ENCODE data around the gene ADAMTS12.
A peak's percentile ranks its signal among the peaks of the same experiment; 100 is the strongest.
"Not testable (repeated sequence)": the region's sequence is repeated elsewhere in the genome, so short reads cannot be mapped to it uniquely, and the experiment has no call there.

The ADAMTS12 gene

GRCh38 chr5:33556330-33557328, 335.2 kb downstream of the ADAMTS12 start:
- no peak for DNase-seq
- intact Hi-C loops (cut with DNase I): no loop called here

DNA sequence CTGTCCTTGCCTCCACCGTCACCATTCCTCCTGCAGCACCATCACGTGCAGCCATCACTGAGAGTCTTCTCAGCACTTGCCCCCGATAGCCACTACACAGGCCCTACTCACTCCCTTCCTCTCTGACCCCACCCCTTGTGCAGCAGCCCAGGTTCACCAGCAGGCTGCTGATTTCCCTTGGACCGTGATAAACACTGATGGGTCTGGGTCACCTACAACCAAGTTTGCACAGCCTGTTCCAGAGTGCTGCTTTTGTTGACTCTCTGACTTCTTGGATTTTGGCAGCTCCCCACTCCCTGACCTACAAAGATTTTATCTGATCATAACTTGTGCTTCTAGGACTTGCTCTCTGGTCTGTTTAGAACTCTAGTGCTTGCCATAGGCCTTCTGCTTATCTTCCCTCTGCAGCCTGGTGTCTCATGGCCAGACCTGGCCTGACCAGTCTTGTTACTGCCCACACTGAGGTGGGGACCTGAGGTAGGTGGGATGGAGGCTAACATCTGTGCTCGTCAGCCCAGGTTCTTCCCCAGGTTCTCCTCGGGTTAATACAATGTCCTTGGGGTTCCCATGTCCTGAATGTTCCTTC, 341.7 kb downstream of the ADAMTS12 start:
- intact Hi-C loops (cut with DNase I): no loop called here
- DNase-seq: no peak

- DNase-seq; intact Hi-C loops (cut with DNase I): not testable (repeated sequence)
Observed at GRCh38 chr5:33539790-33540189, 352.0 kb downstream of the ADAMTS12 start.

- intact Hi-C loops (cut with DNase I): no loop called here
- DNase-seq: no peak
Observed at GRCh38 chr5:33539212-33539611, 352.6 kb downstream of the ADAMTS12 start.

DNA sequence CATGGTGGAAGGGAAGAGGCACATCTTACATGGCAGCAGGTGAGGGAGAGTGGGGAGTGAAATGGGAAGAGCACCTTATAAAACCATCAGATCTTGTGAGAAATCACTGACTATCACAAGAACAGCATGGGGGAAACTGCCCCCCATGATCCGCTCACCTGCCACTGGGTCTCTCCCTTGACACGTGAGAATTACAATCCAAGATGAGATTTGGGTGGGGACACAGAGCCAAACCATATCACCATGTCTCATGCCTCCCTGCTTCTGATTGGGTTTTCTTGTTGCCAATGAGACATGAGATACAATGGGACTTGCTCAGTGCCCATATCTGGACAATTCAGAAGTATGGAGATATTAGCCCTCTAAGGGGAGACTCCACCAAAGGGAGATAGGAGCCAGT, 353.6 kb downstream of the ADAMTS12 start:
- DNase-seq: no peak
- intact Hi-C loops (cut with DNase I): no loop called here

DNA sequence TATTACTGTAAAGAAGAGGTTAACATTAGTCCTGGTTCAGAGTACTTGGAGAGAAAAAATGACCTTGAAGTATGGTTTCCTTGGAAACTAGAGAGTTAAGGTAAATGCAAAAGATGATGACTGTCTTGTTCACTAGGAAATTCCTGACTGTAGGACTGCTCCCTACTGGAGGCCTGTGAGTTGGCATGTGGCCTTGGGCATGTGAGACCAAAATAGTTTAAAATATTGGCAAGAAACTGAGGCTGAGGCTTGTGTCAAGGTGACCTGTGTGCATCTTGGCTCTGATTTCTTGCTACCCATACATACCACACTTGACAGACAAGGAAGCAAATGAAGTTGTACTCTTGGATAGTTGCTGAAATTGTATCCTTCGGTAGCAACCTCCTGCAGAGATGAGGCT, 354.6 kb downstream of the ADAMTS12 start:
- no peak for DNase-seq
- intact Hi-C loops (cut with DNase I): no loop called here

DNA sequence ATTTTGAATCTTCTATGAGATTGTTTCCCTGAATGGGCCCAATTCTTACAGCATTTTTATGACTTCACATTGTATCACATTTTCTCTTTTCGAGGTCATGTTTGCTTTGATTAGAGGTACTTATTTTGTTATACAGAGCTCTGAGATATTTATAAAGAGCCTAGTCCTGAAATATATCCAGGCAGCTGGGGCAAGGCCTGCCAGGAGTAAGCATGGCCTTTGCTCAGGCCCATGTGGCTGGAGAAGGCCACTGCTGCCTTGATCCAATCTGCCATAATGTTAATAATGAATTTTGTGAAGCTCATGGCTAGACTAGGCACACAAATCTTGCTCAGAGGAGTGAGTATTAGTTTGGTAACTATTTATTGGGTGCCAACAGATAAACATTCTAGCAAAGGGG, 355.0 kb downstream of the ADAMTS12 start:
- intact Hi-C loops (cut with DNase I): no loop called here
- no peak for DNase-seq

- no peak for DNase-seq
- intact Hi-C loops (cut with DNase I): no loop called here
Observed at GRCh38 chr5:33531824-33532223, 360.0 kb downstream of the ADAMTS12 start.

GRCh38 chr5:33531037-33531298, 360.8 kb downstream of the ADAMTS12 start:
- no peak for DNase-seq
- intact Hi-C loops (cut with DNase I): no loop called here

DNA sequence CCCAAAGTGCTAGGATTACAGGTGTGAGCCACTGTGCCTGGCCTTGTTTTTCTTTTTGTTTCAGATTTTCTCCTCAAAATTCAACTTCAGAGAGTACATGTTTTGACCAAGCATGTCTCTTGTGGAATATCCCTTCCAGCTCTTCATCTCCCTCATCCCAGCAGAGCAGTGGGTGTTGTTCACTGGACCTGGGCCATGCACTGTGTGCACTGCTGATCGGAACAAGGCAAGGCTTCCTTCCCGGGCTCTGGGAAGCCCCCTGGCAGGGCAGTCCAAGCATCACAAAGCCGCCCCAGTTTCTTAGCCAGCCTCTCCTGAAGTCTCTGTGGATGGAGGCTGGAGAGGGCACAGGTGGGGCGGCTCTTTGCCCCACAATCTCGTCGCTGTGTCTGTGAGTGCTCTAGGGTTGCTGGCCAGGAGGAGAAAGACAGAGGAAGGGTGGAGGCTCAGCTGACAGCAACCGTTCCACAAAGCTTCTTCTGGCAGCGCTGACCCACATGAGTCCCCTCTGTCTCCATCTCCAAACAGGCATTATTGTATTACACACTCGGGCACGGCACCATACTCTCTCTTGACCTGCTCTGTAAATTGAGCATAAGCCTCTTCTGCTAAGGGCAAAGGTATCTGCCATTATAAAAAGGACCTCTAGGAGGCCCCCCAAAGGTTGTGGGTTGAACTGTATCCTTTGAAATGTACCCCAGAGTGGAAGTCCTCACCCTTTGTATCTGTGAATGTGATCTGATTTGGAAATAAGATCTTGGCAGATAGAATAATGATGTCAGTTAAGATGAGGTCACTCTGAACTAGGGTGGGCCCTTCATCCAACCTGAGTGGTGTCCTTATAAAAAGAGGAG, 361.4 kb downstream of the ADAMTS12 start:
- no peak for DNase-seq

DNA sequence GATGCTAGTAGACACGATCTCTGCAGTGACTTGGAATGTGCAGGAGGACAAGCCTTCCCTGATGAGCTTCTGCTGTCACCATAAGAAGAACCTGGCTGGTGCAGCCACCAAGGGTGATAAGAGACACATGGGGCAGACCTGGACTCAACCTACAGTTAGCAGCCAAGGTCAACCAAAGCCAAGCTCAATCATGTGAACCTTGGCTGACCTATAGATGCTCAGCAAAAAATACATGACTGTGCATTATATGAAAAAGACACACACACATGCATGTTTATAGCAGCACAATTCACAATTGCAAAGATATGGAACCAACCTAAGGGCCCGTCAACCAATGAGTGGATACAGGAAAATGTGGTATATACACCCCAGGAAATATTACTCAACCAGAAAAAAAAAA, 364.1 kb downstream of the ADAMTS12 start:
- intact Hi-C loops (cut with DNase I): no loop called here
- no peak for DNase-seq

More for the DNA sequence above, 361.4 kb downstream of the ADAMTS12 start:
- intact Hi-C loops (cut with DNase I): no loop called here

GRCh38 chr5:33526755-33527154, 365.0 kb downstream of the ADAMTS12 start:
- intact Hi-C loops (cut with DNase I): no loop called here
- DNase-seq: no peak

DNA sequence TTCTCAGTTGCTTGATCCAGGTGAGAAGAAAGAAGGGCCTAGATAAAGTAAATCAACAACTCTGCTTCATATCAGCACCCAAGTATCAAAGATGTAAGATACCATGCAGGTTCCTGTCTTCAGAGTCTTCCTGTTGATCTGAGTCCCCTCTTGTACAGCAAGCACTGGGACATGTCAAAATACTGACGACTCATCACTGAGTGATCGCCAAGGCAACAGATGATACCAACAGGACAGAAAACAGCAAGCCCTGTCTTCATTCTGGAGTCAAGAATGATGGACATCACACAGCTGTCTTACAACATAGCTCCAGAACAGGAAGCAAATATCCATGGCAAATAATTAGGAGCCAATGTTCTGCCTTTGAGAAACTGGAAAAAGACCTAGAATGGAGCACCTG, 367.3 kb downstream of the ADAMTS12 start:
- no peak for DNase-seq
- intact Hi-C loops (cut with DNase I): no loop called here

- no peak for DNase-seq
- intact Hi-C loops (cut with DNase I): no loop called here
Observed at GRCh38 chr5:33523208-33523771, 368.5 kb downstream of the ADAMTS12 start.

GRCh38 chr5:33516421-33516820, 375.4 kb downstream of the ADAMTS12 start:
- no peak for DNase-seq
- intact Hi-C loops (cut with DNase I): no loop called here

GRCh38 chr5:33515366-33515765, 376.4 kb downstream of the ADAMTS12 start:
- DNase-seq: peak in 1 of 10 donors; percentile 74
- intact Hi-C loops (cut with DNase I): not testable (repeated sequence)

DNA sequence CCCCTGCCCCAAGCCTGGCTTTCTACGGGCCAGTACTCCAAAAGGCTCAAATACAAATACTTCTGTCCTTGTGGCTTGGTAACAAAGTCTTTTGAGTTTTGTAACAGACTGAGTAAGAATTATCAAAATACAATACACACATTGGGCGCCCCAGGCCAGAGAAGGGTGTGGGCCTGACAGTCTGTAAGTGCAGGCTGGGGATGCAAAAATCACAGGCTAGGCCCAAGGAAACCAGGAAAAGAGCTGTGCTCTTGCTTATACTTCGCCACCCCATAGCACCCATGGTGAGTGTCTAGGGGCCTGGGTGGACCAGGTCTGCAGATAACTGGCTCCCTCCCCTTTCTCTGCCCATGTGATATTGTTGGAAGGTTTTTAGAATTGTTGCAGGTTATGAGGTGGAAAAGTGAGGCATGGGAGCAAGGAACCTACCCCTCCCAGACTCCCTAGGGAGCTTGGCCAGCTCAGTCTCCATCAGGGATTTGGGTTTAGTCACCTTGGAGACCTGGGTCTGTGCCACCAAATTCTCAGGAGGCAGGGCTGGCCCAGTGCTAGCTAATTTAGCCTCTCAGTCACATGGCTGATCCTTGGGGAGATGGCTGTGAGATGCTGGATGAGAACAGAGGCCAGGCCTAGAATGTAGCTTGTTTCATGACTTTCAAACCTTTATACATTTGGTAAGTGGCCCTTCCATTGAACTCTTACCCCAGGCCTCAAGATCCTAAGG, 378.2 kb downstream of the ADAMTS12 start:
- no peak for DNase-seq
- intact Hi-C loops (cut with DNase I): no loop called here

GRCh38 chr5:33509036-33509435, 382.8 kb downstream of the ADAMTS12 start:
- intact Hi-C loops (cut with DNase I): no loop called here
- no peak for DNase-seq

- no peak for DNase-seq
- intact Hi-C loops (cut with DNase I): no loop called here
Observed at GRCh38 chr5:33507426-33507825, 384.4 kb downstream of the ADAMTS12 start.

DNA sequence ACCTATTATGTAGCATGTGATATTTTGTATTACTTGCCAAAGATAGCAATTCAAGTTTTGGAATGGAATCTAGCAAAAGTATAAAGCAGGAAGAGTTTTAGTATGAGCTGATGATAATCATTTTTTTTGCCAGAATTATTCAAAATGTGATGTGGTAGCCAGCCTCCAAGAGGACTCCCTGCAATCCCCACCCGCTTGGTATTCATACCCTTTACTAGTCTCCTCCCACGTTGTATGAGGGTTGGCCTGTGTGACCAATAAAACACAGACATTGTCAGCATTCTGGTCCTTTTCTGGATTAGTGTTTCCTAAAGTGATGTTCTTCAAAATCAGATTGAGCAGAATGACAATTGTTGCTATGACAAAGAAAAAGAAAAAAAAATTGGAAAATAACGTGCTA, 387.2 kb downstream of the ADAMTS12 start:
- no peak for DNase-seq
- intact Hi-C loops (cut with DNase I): no loop called here

All from posterior cingulate gyrus (tissue), 11 donors.